Thyroid gland (tissue), 4 donors: Measurements from ENCODE around the gene C5.

Source experiments
- POLR2A ChIP-seq, 2 donors: fragments of 450-650 bp; IDR thresholded peaks; one replicate each; pipeline ENCODE4 v1.6.1; 2017; ENCODE audit warnings: antibody characterized with exemption in 2 of 2, mild to moderate bottlenecking in 2 of 2, moderate library complexity in 1 of 2
- TF ChIP-seq, protein P1 (sequence below), 6 experiments: fragments of 200-600 bp in 3 of 6; fragments of 450-650 bp in 3 of 6; sonication (generic) in 3 of 6; IDR thresholded peaks; one replicate each; pipeline ENCODE4 v1.5.1; 2016 to 2019; ENCODE audit warnings: antibody characterized with exemption in 6 of 6, mild to moderate bottlenecking in 2 of 6, inconsistent platforms in 1 of 6, moderate library complexity in 1 of 6

DNA sequence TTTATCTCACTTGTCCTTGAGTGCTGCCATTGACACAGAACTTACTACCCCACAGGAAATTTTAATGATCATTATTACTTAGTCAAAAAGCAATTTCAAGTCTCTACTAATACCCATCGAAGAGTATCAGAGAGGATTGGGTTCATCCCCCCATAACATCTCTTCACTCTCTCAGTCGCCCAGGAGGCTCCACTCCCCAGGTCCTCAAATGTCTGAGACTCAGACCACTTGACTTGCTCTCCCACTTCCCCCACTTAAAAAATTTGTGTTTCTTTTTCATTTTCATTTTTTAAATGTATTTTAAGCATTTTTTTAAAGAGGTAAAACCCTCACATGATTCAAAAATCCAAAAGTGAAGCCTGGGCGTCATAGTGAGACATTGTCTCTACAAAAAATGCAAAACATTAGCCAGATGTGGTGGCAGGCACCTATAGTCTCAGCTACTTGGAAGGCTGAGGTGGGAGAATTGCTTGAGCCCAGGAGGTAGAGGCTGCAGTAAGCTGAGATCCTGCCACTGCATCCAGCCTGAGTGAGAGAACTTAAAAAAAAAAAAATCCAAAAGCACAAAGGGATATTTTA is 66.7 kb downstream of the C5 start:
- TF ChIP-seq, protein P1, sequence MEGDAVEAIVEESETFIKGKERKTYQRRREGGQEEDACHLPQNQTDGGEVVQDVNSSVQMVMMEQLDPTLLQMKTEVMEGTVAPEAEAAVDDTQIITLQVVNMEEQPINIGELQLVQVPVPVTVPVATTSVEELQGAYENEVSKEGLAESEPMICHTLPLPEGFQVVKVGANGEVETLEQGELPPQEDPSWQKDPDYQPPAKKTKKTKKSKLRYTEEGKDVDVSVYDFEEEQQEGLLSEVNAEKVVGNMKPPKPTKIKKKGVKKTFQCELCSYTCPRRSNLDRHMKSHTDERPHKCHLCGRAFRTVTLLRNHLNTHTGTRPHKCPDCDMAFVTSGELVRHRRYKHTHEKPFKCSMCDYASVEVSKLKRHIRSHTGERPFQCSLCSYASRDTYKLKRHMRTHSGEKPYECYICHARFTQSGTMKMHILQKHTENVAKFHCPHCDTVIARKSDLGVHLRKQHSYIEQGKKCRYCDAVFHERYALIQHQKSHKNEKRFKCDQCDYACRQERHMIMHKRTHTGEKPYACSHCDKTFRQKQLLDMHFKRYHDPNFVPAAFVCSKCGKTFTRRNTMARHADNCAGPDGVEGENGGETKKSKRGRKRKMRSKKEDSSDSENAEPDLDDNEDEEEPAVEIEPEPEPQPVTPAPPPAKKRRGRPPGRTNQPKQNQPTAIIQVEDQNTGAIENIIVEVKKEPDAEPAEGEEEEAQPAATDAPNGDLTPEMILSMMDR (IDR thresholded peaks at IDR 0.05): no peak
- no peak for TF ChIP-seq POLR2A (IDR thresholded peaks at IDR 0.05)
